GM12878 (cell line): ENCODE measurements around the gene VAC14. TPM values are rescaled to one million over a fixed set of nuclear protein-coding genes. Genes with fewer than 3 reads are reported as not detected.

ENCODE experiments used
- ATAC-seq: fragments of 200-7000 bp; cut with Tn5 transposase; 3 replicates; pipeline ENCODE4 v1.9.1; 2020; ENCODE audit warnings: mild to moderate bottlenecking, moderate library complexity
- BruUV-seq: library from RNA; stranded (reverse); fragments of 400-500 nt; replicated peaks from 2 replicates; lab custom pipeline; 2021; lab: Mats Ljungman, UMichigan
- CTCF ChIA-PET: fragments of 300-600 bp; sonication (Branson Sonifier 250); formaldehyde crosslinking; extraction: SDS; loops from one replicate; lab custom pipeline; 2021; ENCODE audit warnings: inconsistent platforms; lab: Yijun Ruan, JAX
- POLR2A ChIA-PET: fragments of 350-600 bp; formaldehyde crosslinking; extraction: SDS; loops from one replicate; lab custom pipeline; 2021; ENCODE audit warnings: inconsistent platforms; lab: Charles Lee
- RAD21 ChIA-PET: fragments of 300-600 bp; sonication (Branson Sonifier 250); formaldehyde crosslinking; loops from one replicate; lab custom pipeline; 2023; ENCODE audit warnings: antibody characterized with exemption; ENCODE audit not compliant: unreplicated experiment; lab: Charles Lee
- SMC1A ChIA-PET: fragments of 300-600 bp; sonication (Branson Sonifier 250); formaldehyde crosslinking; loops from one replicate; lab custom pipeline; 2023; ENCODE audit not compliant: unreplicated experiment, uncharacterized antibody; lab: Charles Lee
- DNase-seq: peaks from one replicate; pipeline ENCODE4 v3.0.0-alpha.2; 2011; ENCODE audit warnings: low read depth, low spot score
- FAIRE-seq: peaks from 3 replicates; lab custom pipeline; 2011; peaks lifted over from hg19 to GRCh38; lab: Jason Lieb, UNC
- H2AFZ ChIP-seq: 2 replicates; pipeline ENCODE4 v1.6.0; 2011; ENCODE audit warnings: low read depth, low read length, control low read depth; ENCODE audit not compliant: control insufficient read depth
- H3K27ac ChIP-seq: 2 replicates; pipeline ENCODE4 v1.5.1; 2011; ENCODE audit warnings: control low read depth; ENCODE audit not compliant: control insufficient read depth, insufficient read depth
- H3K27me3 ChIP-seq, 2 experiments: replicated peaks in 1 of 2; 2 replicates each; pipeline versions ENCODE4 v1.6.0 to v1.6.1; 2011; ENCODE audit warnings: low read length in 1 of 2; ENCODE audit not compliant: control insufficient read depth in 2 of 2, insufficient read depth in 2 of 2
- H3K36me3 ChIP-seq, 2 experiments: 2 replicates each; pipeline ENCODE4 v1.5.1; 2011; ENCODE audit warnings: low read length in 1 of 2; ENCODE audit not compliant: control insufficient read depth in 2 of 2, insufficient read depth in 2 of 2
- H3K4me1 ChIP-seq: 2 replicates; pipeline ENCODE4 v1.6.1; 2011; ENCODE audit warnings: mild to moderate bottlenecking, low read length, moderate library complexity, mixed read lengths; ENCODE audit not compliant: control insufficient read depth, insufficient read depth
- H3K4me2 ChIP-seq: 2 replicates; pipeline ENCODE4 v1.6.0; 2011; ENCODE audit warnings: control low read depth; ENCODE audit not compliant: control insufficient read depth, insufficient read depth
- H3K4me3 ChIP-seq: fragments of 200-600 bp; sonication (generic); 2 replicates; pipeline ENCODE4 v1.5.1; 2016
- H3K79me2 ChIP-seq: 2 replicates; pipeline ENCODE4 v1.6.0; 2011; ENCODE audit warnings: low read length; ENCODE audit not compliant: control insufficient read depth, insufficient read depth
- H3K9ac ChIP-seq: 2 replicates; pipeline ENCODE4 v1.8.0; 2011; ENCODE audit warnings: low read length, control low read depth, mixed read lengths; ENCODE audit not compliant: control insufficient read depth, insufficient read depth
- H3K9me3 ChIP-seq: replicated peaks from 3 replicates; pipeline ENCODE4 v1.5.1; 2011; ENCODE audit warnings: mild to moderate bottlenecking, low read length; ENCODE audit not compliant: control insufficient read depth, insufficient read depth
- H4K20me1 ChIP-seq: 2 replicates; pipeline ENCODE4 v1.6.0; 2011; ENCODE audit not compliant: control insufficient read depth, insufficient read depth
- BCL3 ChIP-seq: IDR thresholded peaks from 2 replicates; pipeline ENCODE4 v1.6.1; 2011; ENCODE audit warnings: borderline replicate concordance, low read depth, mild to moderate bottlenecking, moderate library complexity, low read length; ENCODE audit not compliant: insufficient read depth, poor library complexity, severe bottlenecking
- HDAC6 ChIP-seq: fragments of 200-600 bp; sonication (generic); IDR thresholded peaks from one replicate; pipeline ENCODE4 v1.8.0; 2017; ENCODE audit warnings: antibody characterized with exemption; ENCODE audit not compliant: unreplicated experiment
- MEF2B ChIP-seq: fragments of 450-650 bp; IDR thresholded peaks from 2 replicates; pipeline ENCODE4 v1.6.1; 2018; ENCODE audit warnings: mild to moderate bottlenecking, moderate library complexity; ENCODE audit not compliant: partially characterized antibody, poor library complexity, severe bottlenecking
- whole genome bisulfite sequencing: methylation state at CpG from one replicate; pipeline ENCODE4 v1.1.6; 2016; ENCODE audit warnings: low lambda C conversion rate; ENCODE audit not compliant: insufficient replicate concordance, insufficient coverage; ENCODE audit errors: missing lambda C conversion rate; 5-methylcytosine and 5-hydroxymethylcytosine counted together
- in situ Hi-C: fragments of 300-500 bp; cut with MboI; formaldehyde crosslinking; loops from 9 replicates; pipeline ENCODE4 v1.14.3; 2018; ENCODE audit warnings: mixed read lengths
- intact Hi-C: fragments of 100-400 bp; cut with micrococcal nuclease; formaldehyde crosslinking; loops from one replicate; pipeline ENCODE4 v1.14.2; 2022; ENCODE audit not compliant: unreplicated experiment
- polyA plus RNA-seq, 11 experiments: library from polyadenylated mRNA; depleted of rRNA in 4 of 11; unstranded in 6 of 11; stranded (reverse) in 5 of 11; fragments of >200 nt; fragmentation: Nextera tagmentation in 4 of 11; fragmentation: Illumina TruSeq in 1 of 11; extraction: Ambion mirVana in 4 of 11; extraction: Trizol in 1 of 11; gene quantifications; 1 replicate in 1 of 11; 2 replicates in 10 of 11; pipeline versions ENCODE4 v1.2.1 to v1.2.3, GENCODE V29; 2011 to 2016; ENCODE audit warnings: inconsistent platforms in 2 of 11, missing spikeins in 2 of 11, low read depth in 1 of 11
- total RNA-seq, 4 experiments: library from RNA; depleted of rRNA in 3 of 4; stranded (reverse); fragments of >200 nt in 3 of 4; fragmentation: Illumina TruSeq in 1 of 4; extraction: Trizol in 1 of 4; gene quantifications; 2 replicates each; pipeline versions ENCODE4 v1.2.1 to v1.2.3, GENCODE V29; 2013 to 2021

The VAC14 gene
- total and polyA plus RNA-seq, 10 of the 15 experiments (the other 5 are each of a cell fraction or from before 2014, with no cell fraction given): 1.3 to 45.5 (median 25.5) TPM

- H3K79me2 ChIP-seq: no peaks in the 10 kb centered on the region
- 41% methylated on average over 11 of the region's 17 CpGs for WGBS
- FAIRE-seq: no peak
- H4K20me1 ChIP-seq: no peaks in the 10 kb centered on the region
- CTCF ChIA-PET: interaction anchor here (1.0 to 1.2 kb wide), 2 partner anchors 8 to 110 kb away, joined by 3 to 4 read pairs; no protein-coding TSS in a partner anchor
- no peaks in the 10 kb centered on the region for H3K9me3 ChIP-seq
- no peak overlapping the region for H2AFZ ChIP-seq
- no peak overlapping the region for H3K27ac ChIP-seq
- H3K36me3 ChIP-seq: no peaks in the 10 kb centered on the region
- H3K9ac ChIP-seq: no peak overlapping the region
- no peaks in the 10 kb centered on the region for H3K27me3 ChIP-seq
- no TSS peak for BruUV-seq
- no peak for DNase-seq
- H3K4me1 ChIP-seq: no peaks in the 10 kb centered on the region
- no peak overlapping the region for H3K4me3 ChIP-seq
- no peak for ATAC-seq
- H3K4me2 ChIP-seq: no peak overlapping the region
- TF ChIP-seq BCL3: no peak
- intact Hi-C loops (no loop called here), in situ Hi-C loops (no loop called here)
- POLR2A ChIA-PET: no interaction called here
- RAD21 ChIA-PET: no interaction called here
- SMC1A ChIA-PET: no interaction called here
Measured at GRCh38 chr16:70661534-70661917, 139.4 kb downstream of the VAC14 start.

GRCh38 chr16:70660672-70661350, 140.1 kb downstream of the VAC14 start:
- no peak for DNase-seq
- 31% methylated on average over 4 of the region's 7 CpGs for WGBS
- Histone ChIP-seq H3K4me3 (no peak overlapping the region), H3K4me1 (no peaks in the 10 kb centered on the region), H4K20me1 (no peaks in the 10 kb centered on the region), H3K9ac (no peak overlapping the region)
- in situ Hi-C loops: no loop called here
- FAIRE-seq: no peak
- ATAC-seq: no peak
- SMC1A ChIA-PET: no interaction called here
- no TSS peak for BruUV-seq
- TF ChIP-seq MEF2B: no peak
- TF ChIP-seq HDAC6: no peak
- TF ChIP-seq, all 136 proteins: peak for 0
- Histone ChIP-seq H3K27ac (no peak overlapping the region), H2AFZ (no peak overlapping the region), H3K79me2 (no peaks in the 10 kb centered on the region), H3K27me3 (no peaks in the 10 kb centered on the region), H3K36me3 (no peaks in the 10 kb centered on the region), H3K4me2 (no peak overlapping the region), H3K9me3 (no peaks in the 10 kb centered on the region)
- ChIA-PET CTCF (no interaction called here), POLR2A (no interaction called here), RAD21 (no interaction called here)
- intact Hi-C loops: no loop called here
